ENCODE measurements around the gene COX8C.
"Not testable (repeated sequence)": the region's sequence is repeated elsewhere in the genome, so short reads cannot be mapped to it uniquely, and the experiment has no call there.

COX8C gene

DNA sequence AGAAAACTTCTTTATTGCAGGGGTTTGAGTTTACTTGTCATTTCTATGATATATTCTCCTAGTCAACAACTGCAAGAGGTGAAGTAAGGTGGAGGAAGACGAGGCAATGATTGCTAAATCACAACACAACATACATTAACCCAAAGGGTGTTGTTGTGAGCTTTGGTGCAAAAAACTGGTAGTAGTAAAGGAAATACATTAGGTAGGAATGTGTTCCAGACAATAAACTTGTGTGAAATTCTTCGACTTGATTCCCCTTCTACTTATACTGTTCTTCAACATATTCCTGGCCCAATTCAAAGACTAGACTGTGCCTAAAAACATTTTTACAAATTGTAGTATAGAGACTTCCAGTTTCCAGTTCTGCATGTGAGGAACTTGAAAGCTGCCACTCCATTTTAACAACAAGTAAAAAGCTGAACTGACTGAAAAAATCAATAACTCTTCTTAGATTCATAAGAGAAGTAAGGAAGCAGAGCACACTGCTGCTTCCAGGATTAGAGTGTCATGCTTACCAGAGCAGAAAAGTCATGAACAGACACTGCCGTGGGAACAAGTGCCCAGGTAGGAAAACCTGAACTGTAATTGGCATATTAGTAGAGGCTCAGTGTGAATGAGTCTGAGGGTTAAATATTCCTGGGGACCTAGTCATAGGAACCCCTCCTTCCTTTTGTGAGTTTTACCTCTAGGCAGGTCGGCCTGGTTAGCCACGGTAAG lies 22.2 kb downstream of the COX8C start:
- DNase-seq (ENCODE audit: low read depth in 2 of 2), result no peak
- TF ChIP-seq, protein P1, sequence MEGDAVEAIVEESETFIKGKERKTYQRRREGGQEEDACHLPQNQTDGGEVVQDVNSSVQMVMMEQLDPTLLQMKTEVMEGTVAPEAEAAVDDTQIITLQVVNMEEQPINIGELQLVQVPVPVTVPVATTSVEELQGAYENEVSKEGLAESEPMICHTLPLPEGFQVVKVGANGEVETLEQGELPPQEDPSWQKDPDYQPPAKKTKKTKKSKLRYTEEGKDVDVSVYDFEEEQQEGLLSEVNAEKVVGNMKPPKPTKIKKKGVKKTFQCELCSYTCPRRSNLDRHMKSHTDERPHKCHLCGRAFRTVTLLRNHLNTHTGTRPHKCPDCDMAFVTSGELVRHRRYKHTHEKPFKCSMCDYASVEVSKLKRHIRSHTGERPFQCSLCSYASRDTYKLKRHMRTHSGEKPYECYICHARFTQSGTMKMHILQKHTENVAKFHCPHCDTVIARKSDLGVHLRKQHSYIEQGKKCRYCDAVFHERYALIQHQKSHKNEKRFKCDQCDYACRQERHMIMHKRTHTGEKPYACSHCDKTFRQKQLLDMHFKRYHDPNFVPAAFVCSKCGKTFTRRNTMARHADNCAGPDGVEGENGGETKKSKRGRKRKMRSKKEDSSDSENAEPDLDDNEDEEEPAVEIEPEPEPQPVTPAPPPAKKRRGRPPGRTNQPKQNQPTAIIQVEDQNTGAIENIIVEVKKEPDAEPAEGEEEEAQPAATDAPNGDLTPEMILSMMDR (IDR thresholded peaks at IDR 0.05; ENCODE audit: low read depth, low read length), result no peak
- H3K4me3 ChIP-seq (replicated peaks in 1 of 2; ENCODE audit: low read depth in 2 of 2, low read length in 2 of 2), result no peak overlapping the region

DNA sequence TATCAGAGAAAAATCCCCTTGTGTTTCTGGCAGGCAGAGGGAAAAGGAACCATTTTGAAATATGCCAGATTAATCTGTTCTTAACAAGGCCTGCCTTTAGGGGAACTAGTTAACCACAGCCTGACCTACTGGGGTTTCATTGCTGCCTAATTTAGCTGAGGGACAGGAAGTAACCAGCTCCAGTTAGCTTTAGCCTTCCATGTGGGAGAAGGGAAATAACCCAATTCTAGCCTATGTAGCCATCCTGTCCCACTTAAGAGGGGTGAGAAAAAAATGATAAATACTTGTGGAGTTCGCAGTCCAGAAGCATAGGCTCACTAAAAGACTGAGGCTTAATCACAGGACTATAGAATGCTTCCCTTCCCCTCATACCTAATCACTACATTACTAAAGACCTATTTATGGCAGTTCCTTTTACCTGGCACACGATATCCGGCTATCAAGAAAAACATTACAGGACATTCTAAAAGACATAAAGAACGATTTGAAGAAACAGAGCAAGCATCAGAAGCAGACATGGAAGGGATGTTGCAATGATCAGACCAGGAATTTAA lies 22.8 kb downstream of the COX8C start:
- DNase-seq (ENCODE audit: low read depth in 2 of 2), result no peak
- no peak overlapping the region for H3K4me3 ChIP-seq (replicated peaks in 1 of 2; ENCODE audit: low read depth in 2 of 2, low read length in 2 of 2)
- TF ChIP-seq, protein P1 (IDR thresholded peaks at IDR 0.05; ENCODE audit: low read depth, low read length), result no peak

DNA sequence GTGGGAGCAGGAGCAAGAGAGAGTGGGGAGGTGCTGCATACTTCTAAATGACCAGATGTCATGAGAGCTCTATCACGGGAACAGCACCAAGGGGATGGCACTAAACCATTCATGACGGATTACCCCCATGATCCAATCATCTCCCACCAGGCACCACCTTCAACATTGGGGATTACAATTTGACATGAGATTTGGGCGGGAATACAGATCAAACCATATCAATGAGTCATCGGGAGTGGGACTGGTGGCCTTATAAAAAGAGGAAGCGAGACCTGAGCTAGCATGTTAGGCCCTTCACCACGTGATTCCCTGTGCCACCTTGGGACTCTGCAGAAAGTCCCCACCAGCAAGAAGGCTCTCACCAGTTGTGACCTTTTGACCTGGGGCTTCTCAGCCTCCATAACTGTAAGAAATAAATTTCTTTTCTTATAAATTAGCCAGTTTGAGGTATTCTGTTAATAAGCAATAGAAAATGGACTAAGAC lies 28.7 kb downstream of the COX8C start:
- TF ChIP-seq, protein P1 (IDR thresholded peaks at IDR 0.05; ENCODE audit: low read depth, low read length), result no peak
- DNase-seq (ENCODE audit: low read depth in 2 of 2), result no peak

DNA sequence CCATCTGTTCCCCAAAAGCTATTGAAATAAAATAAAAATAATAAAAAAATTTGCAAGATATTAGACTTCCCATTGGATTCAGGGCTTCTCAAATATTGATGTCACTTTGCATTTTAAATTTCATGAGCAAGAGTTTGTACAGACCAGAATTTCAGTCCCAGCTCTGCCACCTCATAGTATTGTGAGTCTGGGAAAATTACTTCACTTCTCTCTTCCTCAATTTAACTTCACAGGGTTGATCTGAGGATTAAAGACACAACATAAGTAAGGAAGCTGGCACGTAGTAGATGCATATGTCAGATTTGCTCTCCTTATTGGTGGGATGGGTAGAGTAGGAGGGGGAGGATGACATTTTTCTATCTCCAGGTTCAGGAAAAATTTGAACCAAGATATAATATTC lies 32.8 kb downstream of the COX8C start:
- DNase-seq (ENCODE audit: low read depth in 2 of 2), result no peak
- TF ChIP-seq, protein P1 (IDR thresholded peaks at IDR 0.05; ENCODE audit: low read depth, low read length), result no peak
- H3K4me3 ChIP-seq (replicated peaks in 1 of 2; ENCODE audit: low read depth in 2 of 2, low read length in 2 of 2), result no peak overlapping the region

More for the DNA sequence above, 28.7 kb downstream of the COX8C start:
- H3K4me3 ChIP-seq (replicated peaks in 1 of 2; ENCODE audit: low read depth in 2 of 2, low read length in 2 of 2), result no peak overlapping the region

DNA sequence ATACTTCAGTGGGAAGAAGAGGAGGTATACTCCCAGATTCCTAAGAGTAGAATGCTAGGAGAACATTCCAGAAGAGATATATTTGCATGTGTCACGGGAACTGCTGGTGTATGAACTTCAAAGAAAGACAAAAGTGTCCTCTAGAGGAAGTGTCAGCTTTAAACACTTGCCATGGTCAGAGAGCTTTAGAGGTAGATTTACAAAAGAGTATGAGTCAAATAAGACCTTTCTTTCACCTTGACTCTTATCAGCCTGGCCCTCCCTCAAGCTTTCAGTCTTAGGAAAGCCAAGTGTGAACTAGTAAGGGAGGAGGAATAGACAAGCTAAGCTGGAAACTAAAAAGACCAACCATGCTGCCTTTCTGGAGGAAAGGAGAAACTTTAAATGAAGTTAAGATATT lies 34.7 kb downstream of the COX8C start:
- TF ChIP-seq, protein P1 (IDR thresholded peaks at IDR 0.05; ENCODE audit: low read depth, low read length), result no peak

DNA sequence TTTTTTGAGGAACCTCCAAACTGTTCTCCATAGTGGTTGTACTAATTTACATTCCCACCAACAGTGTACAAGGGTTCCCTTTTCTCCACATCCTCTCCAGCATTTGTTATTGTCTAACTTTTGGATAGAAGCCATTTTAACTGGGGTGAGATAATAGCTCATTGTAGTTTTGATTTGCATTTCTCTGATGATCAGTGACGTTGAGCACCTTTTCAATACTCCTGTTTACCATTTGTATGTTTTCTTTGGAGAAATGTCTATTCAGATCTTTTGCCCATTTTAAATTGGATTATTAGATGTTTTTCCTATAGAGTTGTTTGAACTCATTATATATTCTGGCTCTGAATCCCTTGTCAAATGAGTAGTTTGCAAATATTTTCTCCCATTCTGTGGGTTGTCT lies 37.3 kb downstream of the COX8C start:
- not testable (repeated sequence) for H3K4me3 ChIP-seq (replicated peaks in 1 of 2; ENCODE audit: low read depth in 2 of 2, low read length in 2 of 2); DNase-seq (ENCODE audit: low read depth in 2 of 2)

More for the DNA sequence above, 34.7 kb downstream of the COX8C start:
- H3K4me3 ChIP-seq (replicated peaks in 1 of 2; ENCODE audit: low read depth in 2 of 2, low read length in 2 of 2), result no peak overlapping the region
- no peak for DNase-seq (ENCODE audit: low read depth in 2 of 2)

DNA sequence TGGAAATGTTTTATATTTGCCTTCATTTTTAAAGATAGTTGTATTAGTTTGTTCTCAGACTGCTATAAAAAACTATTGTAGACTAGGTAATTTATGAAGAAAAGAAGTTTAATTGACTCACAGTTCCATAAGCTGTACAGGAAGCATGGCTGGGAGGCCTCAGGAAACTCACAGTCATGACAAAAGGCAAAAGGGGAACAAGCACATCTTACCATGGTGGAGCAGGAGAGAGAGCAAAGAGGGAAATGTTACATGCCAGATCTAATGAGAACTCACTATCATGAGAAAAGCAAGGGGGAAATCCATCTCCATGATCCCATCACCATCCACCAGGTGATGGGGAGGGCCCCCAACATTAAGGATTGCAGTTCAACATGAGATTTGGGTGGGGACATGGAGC lies 48.2 kb downstream of the COX8C start:
- TF ChIP-seq, protein P1 (IDR thresholded peaks at IDR 0.05; ENCODE audit: low read depth, low read length), result no peak
- no peak overlapping the region for H3K4me3 ChIP-seq (replicated peaks in 1 of 2; ENCODE audit: low read depth in 2 of 2, low read length in 2 of 2)
- no peak for DNase-seq (ENCODE audit: low read depth in 2 of 2)
